Stimulated activated naive CD8-positive, alpha-beta T cell treated with anti-CD3 and anti-CD28 coated beads, Interleukin-15, Interleukin-2, amounts not matched to agents 100 U/mL and 50 U/mL, for 24 hours (primary cell): Measurements from ENCODE around the gene LRRC32.
A peak's percentile ranks its signal among the peaks of the same experiment; 100 is the strongest.
"Not testable (repeated sequence)": the region's sequence is repeated elsewhere in the genome, so short reads cannot be mapped to it uniquely, and the experiment has no call there.

ENCODE experiments used
- ATAC-seq: fragments of 150-1000 bp; cut with Tn5 transposase; one replicate; pipeline ENCODE4 v1.10.0; 2021
- DNase-seq: peaks from one replicate; pipeline ENCODE4 v3.0.0; 2021

LRRC32 gene

DNA sequence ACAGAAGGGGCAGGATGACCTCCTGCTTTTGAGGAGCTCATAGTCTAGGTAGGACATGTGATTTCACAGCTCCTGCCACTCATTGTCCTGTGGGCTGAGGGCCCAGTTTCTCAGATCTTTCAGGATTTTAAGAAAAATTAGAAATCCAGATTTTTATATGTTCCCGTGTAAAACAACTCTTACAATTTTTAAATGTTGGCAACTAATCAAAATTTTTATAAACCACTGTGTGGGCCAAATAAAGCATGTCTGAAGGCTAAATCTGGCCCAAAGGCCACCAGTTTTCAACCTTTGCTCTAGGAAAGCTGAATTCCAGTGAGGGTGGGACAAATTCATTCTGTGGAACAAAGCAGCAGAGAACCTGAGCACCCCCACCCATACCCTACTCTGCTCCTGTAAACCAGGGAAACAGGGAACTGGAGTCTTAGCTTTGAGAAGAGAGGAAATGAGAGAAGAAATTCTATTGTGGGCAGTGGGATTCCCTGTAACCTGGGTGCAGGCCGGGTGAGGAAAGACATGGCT is 20.6 kb downstream of the LRRC32 start:
- ATAC-seq, result no peak
- no peak for DNase-seq

DNA sequence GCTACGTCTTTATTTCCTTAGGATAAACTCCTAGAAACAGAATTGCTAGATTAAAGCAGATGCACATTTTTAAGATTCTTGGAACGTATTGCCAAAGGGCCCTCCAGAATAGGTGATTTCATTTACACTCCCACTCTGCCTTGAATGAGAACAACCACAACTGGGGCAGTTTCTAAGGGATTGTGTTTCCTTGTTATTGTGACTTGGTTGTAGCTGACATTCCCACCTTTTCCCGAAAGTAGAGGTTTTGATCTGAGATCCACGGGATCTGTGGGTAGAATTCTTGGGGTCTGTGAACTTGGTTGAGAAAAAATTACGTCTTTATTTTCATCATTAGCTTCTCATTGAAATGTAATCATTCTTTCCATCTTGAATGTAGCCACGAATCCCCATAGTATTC is 21.5 kb downstream of the LRRC32 start:
- ATAC-seq, result no peak
- no peak for DNase-seq

DNA sequence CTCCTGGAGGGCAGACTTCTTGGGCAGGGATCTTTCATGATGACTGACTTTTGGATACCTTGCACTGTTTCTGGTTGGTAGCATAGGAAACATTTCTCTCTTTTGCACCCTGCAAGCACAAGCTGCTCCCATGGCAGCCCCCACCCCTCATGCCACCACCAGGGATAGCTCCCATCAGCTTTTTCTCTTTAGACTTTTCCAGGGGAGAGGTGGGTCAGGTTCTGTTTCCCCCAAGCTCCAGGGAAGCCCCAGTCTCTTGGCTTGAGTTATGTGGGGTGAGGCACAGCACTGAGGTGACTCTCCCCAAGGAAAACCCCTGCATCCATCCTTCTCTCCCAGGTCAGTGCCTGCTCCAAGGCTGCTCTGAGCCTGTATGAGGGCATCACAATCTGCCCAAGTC is 22.5 kb downstream of the LRRC32 start:
- DNase-seq (peak; percentile 3), ATAC-seq (no peak)

DNA sequence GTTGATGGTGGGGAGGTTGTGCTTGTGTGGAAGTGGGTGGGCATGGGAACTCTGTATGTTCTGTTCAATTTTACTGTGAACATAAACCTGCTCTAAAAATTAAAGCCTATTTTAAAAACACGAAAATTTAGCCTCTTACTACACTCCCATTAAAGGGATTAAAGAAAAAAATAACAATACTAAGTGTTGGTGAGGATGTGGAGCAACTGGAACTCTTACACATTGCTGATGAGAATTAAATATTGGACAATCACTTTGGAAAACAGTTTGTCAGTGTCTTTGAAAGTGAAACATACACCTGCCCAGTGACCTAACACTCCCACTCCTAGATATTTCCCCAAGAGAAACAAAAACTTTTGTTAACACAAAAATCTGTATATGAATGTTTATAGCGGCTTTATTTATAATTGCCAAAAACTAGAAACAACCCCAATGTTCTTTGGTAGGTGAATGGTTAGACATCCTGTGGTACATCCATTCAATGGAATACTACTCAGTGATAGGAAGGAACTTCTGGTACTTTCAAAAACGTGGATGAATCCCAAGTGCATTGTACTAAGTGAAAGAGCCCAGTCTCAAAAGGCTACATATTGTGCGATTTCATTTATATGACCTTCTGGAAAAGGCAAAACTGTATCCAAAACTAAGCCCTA is 23.5 kb downstream of the LRRC32 start:
- ATAC-seq (no peak), DNase-seq (no peak)

GRCh38 chr11:76644591-76644990 is 26.0 kb downstream of the LRRC32 start:
- no peak for ATAC-seq
- no peak for DNase-seq

DNA sequence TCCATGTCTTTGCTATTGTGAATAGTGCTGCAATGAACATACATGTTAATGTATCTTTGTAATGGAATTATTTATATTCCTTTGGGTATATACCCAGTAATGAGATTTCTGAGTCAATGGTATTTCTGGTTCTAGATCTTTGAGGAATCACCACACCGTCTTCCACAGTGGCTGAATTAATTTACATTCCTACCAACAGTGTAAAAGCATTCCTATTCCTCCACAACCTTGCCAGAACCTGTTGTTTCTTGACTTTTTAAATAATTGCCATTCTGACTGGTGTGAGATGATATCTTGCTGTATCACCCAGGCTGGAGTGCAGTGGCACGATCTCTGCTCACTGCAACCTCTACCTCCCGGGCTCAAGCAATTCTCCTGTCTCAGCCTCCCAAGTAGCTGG is 26.8 kb downstream of the LRRC32 start:
- DNase-seq, result not testable (repeated sequence)

GRCh38 chr11:76642341-76642740 is 28.2 kb downstream of the LRRC32 start:
- peak; percentile 72 for DNase-seq
- peak; percentile 92 for ATAC-seq

More for the DNA sequence above, 26.8 kb downstream of the LRRC32 start:
- ATAC-seq, result not testable (repeated sequence)

DNA sequence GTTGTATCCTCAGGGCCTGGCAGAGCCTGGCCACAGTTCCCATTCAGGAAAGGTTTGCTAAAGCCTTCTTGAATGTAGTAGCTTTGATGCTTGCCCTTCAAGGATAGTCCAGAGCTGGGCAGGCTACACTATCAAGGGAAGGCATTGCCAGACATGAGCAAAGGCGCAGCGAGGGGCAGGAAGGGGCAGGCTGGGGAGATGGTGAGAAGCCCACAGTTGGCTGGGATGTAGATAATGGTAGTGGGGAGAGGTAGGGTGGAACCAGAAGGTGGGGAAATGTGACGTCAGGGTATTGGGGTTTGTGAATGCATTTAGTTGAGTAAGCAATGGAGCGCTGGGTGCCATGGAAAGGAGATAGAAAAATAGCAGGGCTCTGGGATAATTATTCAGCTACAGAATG is 28.6 kb downstream of the LRRC32 start:
- DNase-seq (no peak), ATAC-seq (no peak)

DNA sequence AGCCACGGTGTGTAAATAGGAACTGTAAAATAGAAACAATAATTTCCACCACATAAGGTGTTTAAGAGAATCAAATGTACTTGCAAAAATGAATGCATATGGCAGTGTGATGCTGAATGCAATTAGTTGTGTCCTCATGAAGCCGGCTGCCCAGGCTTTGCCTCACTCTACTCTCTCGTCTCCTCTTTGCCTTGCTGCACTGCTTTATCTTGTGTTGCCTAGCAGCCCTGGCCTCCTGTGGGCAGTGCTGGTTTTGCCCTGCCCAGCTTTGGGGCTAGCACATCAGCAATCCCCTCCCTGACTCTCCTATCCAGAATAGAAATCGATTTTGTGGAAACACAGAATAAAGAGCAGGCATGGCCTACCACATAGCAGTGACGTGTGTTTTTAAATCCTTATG is 30.0 kb downstream of the LRRC32 start:
- DNase-seq (no peak), ATAC-seq (no peak)

- DNase-seq (no peak), ATAC-seq (no peak)
Measured at GRCh38 chr11:76639621-76640020, 30.9 kb downstream of the LRRC32 start.

GRCh38 chr11:76638270-76639197 is 32.0 kb downstream of the LRRC32 start:
- no peak for ATAC-seq
- no peak for DNase-seq

GRCh38 chr11:76637491-76638269 is 32.9 kb downstream of the LRRC32 start:
- DNase-seq (peak; percentile 31), ATAC-seq (peak; percentile 20)

DNA sequence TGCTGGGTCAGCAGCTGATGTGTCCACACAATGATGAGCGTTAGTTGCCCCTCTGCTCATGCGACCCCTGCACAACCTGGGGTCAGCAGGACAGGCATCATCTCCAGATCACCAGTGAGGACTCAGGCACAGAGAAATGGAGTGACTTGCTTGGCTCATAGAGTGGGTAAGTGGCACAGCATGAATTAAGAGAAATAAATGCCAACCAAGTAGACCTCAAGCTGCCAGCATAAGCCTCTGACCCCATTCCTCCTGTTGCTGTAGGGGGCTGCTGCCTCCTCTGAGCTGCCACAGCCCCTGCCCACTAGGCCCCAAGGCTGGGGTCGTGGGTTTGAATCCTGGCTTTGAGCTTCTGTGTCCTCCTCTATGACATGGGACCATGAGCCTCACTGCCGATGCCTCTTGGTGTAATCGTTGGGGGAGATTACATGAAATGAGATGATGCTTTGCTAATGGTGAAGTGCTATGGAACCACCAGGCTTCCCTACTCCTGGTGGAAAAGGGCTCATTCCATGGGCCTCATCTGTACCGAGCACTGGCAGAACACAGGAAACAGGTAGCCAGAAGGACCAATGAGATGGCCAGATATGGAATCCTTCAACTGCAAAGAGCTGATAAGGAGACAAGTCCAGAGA is 33.6 kb downstream of the LRRC32 start:
- no peak for ATAC-seq
- DNase-seq, result no peak

DNA sequence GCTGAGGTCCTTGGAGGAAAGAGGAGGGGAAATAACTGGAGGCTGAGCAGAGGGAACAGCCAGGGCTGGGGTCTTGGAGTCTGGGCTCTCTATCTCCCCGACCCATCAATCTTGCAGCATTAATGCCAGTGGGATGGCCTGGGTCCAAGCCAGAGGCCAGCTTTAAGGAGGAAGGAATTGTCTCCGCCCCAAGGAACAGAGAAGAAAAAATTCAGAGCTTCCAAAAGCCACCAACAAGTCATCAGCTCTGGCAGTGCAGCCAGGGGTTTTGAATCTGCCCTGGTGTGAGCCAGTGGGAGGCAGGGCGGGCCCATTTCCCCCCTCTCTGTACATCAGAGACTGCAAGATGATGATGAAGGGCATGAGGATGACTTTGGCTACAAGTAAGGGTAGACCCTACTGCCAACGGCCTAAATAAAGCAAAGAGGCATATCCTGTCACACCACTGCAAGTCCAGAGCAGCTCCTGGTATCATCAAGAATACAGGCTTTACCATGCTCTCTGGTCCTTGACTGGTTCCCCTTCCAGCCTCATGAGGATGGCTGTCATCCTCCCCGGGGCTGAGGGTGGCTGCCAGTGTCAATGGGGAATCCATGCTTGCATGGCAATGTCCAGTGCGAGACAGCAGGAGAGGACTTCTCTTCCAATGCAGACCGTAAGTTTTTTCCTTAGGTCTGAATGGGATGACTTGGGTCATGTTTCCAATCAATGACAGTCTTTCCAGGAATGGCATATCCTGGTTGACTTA is 34.4 kb downstream of the LRRC32 start:
- ATAC-seq (no peak), DNase-seq (no peak)

DNA sequence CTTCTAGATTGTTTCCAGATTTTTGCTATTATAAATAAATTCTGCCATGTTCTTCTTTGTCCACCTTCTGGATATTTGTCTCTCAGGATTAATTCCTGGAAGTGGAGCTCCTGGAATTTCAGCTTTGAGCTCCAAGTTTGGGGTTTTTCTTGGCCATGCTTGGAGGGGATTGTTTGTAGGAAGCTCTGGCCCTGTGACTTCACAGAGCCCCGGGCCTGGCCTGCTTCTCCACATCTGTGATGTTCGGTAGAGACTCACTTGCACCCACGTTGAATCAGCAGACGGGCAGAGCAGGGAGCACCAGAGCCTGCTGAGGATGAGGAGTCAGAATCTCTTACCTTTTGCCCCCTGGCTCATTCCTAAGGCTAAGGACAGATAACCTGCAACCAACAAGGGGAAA is 35.7 kb downstream of the LRRC32 start:
- ATAC-seq (no peak), DNase-seq (no peak)

DNA sequence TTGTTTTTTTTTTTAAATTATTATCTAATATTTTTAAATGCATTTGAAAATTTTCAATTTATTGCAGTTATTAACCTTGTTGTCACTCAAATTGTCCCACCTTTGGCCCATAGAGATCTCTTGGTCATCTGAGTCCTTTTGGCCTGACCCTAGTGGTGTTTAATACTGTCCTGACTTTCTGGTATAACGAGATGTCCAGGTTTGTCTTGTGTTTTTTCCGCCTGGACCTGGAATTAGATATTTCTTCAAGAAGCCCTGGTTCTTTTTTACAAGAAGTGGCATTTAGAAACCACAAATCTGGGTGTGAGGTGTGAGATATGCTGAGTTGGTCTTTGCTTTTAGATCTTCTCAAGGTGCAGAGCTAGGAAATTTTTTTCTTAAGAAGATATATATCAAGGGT is 38.1 kb downstream of the LRRC32 start:
- ATAC-seq (no peak), DNase-seq (no peak)

DNA sequence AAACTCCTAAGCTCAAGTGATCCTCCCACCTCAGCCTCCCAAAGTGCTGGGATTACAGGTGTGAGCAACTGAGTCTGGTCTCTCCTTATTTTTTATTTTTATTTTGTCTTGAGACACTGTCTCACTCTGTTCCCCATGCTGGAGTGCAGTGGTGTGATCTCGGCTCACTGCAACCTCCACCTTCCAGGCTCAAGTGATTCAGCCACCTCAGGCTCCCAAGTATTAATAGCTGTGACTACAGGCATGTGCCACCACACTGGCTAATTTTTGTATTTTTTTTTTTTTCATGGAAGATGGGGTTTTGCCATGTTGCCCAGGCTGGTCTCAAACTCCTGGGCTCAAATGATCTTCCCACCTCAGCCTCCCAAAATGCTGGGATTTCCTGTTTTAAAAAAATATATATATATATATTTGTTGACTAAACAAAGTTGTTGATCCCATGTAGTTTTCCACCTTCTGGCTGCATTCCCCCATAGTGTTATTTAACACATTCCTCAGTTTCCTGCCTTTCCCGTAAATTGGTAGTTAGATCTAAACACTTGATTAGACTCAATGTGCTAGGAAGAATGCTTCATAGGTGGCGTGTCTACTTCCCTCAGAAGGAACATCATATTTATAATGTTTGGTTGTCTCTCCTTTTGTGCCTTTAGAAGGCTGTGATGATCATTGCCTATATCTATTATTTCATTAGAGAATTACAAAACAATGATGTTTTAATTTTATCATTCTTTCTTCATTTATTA is 38.8 kb downstream of the LRRC32 start:
- DNase-seq, result no peak
- no peak for ATAC-seq

- ATAC-seq (no peak), DNase-seq (no peak)
Measured at GRCh38 chr11:76630600-76631281, 39.8 kb downstream of the LRRC32 start.

- DNase-seq, result peak; percentile 50
- peak; percentile 3 for ATAC-seq
Measured at GRCh38 chr11:76629853-76630599, 40.5 kb downstream of the LRRC32 start.
